ENCODE data around the gene SERINC3.

Gene SERINC3

DNA sequence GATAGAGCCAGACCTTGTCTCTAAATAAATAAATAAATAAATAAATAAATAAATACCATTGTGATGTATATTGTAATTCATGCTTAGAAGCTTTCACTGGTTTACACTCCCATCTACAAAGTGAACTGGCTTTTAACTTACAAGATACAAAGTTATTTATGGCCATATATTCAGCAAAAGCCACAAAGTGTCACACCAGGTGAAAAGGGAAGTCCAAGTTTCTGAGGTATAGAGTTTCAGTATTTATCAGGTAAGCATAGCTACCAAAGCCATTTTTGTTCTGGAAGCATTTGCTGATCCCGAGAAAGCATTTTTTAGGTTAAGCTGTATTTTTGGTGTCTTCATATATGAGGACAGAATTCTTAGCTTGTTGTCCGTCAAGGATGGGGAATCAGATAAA lies 38.4 kb upstream of the SERINC3 start:
- TF ChIP-seq, protein P1, sequence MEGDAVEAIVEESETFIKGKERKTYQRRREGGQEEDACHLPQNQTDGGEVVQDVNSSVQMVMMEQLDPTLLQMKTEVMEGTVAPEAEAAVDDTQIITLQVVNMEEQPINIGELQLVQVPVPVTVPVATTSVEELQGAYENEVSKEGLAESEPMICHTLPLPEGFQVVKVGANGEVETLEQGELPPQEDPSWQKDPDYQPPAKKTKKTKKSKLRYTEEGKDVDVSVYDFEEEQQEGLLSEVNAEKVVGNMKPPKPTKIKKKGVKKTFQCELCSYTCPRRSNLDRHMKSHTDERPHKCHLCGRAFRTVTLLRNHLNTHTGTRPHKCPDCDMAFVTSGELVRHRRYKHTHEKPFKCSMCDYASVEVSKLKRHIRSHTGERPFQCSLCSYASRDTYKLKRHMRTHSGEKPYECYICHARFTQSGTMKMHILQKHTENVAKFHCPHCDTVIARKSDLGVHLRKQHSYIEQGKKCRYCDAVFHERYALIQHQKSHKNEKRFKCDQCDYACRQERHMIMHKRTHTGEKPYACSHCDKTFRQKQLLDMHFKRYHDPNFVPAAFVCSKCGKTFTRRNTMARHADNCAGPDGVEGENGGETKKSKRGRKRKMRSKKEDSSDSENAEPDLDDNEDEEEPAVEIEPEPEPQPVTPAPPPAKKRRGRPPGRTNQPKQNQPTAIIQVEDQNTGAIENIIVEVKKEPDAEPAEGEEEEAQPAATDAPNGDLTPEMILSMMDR (IDR thresholded peaks at IDR 0.05; ENCODE audit: control insufficient read depth, extremely low read depth, insufficient read depth), result no peak

DNA sequence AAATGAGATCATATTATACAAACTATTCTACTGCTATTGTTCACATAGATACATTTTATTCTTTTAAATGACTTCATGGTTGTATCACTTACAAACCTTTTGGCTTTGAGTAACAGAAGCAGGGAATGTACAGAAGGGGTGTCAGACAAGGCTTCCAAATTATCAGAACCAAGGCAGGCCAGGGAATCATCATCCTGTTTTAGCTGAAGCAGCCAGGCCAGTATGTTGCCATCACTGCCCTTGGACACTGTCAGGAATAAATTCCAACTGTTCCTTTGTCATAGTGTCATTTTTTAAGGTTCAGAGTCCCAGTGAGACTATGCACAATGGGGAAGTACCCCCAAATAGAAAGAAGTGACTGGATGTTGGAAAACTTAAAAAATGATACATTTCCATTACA lies 37.4 kb upstream of the SERINC3 start:
- H3K4me3 ChIP-seq (ENCODE audit: low read depth, low read length), result no peak overlapping the region
- TF ChIP-seq, protein P1 (IDR thresholded peaks at IDR 0.05; ENCODE audit: control insufficient read depth, extremely low read depth, insufficient read depth), result no peak
- no peak for DNase-seq (ENCODE audit: low read depth)

More for the DNA sequence above, 38.4 kb upstream of the SERINC3 start:
- no peak overlapping the region for H3K4me3 ChIP-seq (ENCODE audit: low read depth, low read length)
- no peak for DNase-seq (ENCODE audit: low read depth)

DNA sequence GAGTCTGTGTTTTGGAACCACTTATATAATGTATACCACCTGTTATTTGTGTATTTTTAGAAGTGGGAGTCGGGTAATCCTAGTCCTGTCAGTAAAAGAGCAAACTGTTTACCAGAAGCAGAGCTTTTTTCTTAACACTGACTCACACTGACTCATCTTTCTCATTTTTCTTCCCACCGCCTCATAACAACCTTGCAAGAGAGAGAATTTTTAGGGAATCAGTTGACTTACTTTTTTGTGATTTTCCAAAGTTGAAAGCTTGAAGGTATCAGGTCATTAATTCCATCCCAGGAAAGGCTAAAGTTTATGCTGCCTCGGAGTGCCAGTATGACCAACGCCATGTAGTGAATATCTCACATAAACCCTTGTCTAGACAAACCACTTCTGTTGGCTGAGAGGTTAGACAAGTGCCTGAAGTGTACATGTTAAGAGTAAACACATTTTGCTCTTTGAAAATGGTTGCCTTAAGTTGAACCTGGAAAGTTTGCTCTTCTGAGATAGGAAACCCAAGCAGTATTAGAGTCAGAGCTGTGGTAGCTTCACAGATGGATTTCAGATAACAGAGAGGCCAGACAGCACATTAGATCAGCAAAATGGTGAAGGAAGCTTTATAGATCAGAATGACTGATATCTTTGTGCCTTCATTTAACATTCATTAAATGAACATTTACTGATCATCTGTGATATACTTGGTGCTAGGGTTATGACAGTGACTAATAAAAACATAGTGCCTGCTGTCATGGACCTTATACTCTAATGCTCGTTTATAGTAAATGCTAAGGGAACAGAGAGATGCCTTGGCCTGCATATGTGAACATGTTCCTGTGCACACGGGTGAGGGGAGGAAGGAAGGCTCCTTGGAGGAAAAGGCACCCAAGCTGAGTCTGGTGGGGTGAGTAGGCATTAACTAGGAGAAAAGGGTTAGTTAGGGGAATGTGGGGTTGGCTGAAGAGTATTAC lies 31.4 kb upstream of the SERINC3 start:
- no peak overlapping the region for H3K4me3 ChIP-seq (ENCODE audit: low read depth, low read length)
- TF ChIP-seq, protein P1 (IDR thresholded peaks at IDR 0.05; ENCODE audit: control insufficient read depth, extremely low read depth, insufficient read depth), result no peak
- DNase-seq (ENCODE audit: low read depth), result no peak

DNA sequence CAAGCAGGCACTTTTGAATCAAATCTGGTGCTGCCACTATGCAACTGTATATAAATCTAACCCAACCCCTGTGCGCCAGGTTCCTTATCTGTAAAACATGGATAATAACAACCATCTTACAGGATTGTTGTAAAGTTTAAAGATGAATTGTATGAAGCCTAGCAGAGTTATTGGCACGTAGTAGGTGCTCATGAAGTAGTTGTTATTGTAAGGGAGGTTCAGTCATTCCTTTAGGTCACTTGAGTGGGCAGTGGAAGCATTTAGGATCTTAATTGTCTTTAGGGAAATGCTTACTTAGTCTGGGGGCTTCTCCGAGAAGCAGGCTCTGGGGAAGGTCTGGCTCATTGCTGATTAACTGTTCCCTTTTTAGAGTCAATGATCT lies 30.7 kb upstream of the SERINC3 start:
- DNase-seq (ENCODE audit: low read depth), result no peak
- TF ChIP-seq, protein P1 (IDR thresholded peaks at IDR 0.05; ENCODE audit: control insufficient read depth, extremely low read depth, insufficient read depth), result no peak
- no peak overlapping the region for H3K4me3 ChIP-seq (ENCODE audit: low read depth, low read length)

DNA sequence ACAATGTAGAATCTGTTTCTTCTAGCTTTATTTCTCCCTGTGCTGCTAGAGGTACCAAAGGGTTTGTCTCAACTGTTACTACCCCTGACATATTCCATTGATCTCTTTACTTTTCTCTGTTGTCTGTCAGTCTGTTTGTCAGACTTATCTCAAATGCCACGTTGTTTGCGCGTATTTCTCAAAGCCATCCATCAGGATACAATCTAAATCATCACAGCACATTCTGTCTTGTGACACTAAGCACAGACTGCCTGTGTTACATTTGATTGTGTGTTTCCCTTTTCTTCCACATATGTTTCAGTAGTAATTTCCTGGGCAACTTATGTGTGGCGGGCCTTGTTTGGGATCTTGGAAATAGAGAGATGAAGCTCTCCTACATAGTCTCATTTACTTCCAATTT lies 30.2 kb upstream of the SERINC3 start:
- H3K4me3 ChIP-seq (ENCODE audit: low read depth, low read length), result no peak overlapping the region
- TF ChIP-seq, protein P1 (IDR thresholded peaks at IDR 0.05; ENCODE audit: control insufficient read depth, extremely low read depth, insufficient read depth), result no peak
- DNase-seq (ENCODE audit: low read depth), result no peak

DNA sequence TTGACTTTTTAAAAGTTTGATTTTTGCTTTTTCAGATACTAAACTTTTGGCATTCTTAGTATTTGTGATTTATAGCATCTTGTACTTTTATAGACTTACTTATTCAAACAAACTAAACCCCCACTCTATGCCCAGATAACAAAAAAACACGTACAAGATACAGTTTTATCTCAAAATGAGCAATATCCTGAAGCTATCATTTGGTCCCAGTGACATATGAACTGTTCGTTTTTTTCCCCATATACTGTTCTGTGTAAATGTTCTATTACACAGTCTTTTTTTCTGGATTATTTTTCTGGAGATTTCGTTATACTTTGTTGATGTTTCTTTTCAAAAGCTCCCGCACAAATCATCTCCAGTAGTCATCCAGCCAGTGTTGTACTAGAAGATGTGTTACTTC lies 27.3 kb upstream of the SERINC3 start:
- TF ChIP-seq, protein P1 (IDR thresholded peaks at IDR 0.05; ENCODE audit: control insufficient read depth, extremely low read depth, insufficient read depth), result no peak

More for the DNA sequence above, 27.3 kb upstream of the SERINC3 start:
- H3K4me3 ChIP-seq (ENCODE audit: low read depth, low read length), result no peak overlapping the region
- DNase-seq (ENCODE audit: low read depth), result no peak

Data from LNCaP clone FGC (cell line).